Sigmoid colon (tissue), 7 donors: ENCODE data around the gene PRKCI. TPM values are rescaled to one million over a fixed set of nuclear protein-coding genes. Genes with fewer than 3 reads are reported as not detected.

Source experiments
- DNase-seq: peaks from one replicate; pipeline ENCODE4 v3.0.0-alpha.2; 2019
- H3K27ac ChIP-seq, 4 donors: fragments of 200-600 bp; sonication (generic); one replicate each; pipeline ENCODE4 v1.5.1; 2016 to 2019; ENCODE audit warnings: mild to moderate bottlenecking in 1 of 4
- H3K27me3 ChIP-seq, 3 donors: fragments of 200-600 bp; sonication (generic); one replicate each; pipeline ENCODE4 v1.5.1; 2019; ENCODE audit warnings: mild to moderate bottlenecking in 1 of 3
- H3K36me3 ChIP-seq, 4 donors: fragments of 200-600 bp; sonication (generic); one replicate each; pipeline ENCODE4 v1.5.1; 2016 to 2019
- H3K4me1 ChIP-seq, 4 donors: fragments of 200-600 bp; sonication (generic); one replicate each; pipeline ENCODE4 v1.5.1; 2017 to 2019
- H3K4me3 ChIP-seq, 4 donors: fragments of 200-600 bp; sonication (generic); one replicate each; pipeline ENCODE4 v1.5.1; 2017 to 2019; ENCODE audit warnings: mild to moderate bottlenecking in 2 of 4, moderate library complexity in 1 of 4
- H3K9me3 ChIP-seq, 4 donors: fragments of 200-600 bp in 3 of 4; sonication (generic) in 3 of 4; one replicate each; pipeline versions ENCODE4 v1.5.1 to v1.6.1; 2013 to 2019
- EP300 ChIP-seq, 4 donors: sonication (generic); formaldehyde crosslinking; IDR thresholded peaks; one replicate each; pipeline ENCODE4 v1.6.1; 2017; ENCODE audit warnings: antibody characterized with exemption in 4 of 4
- POLR2A ChIP-seq, 2 donors: fragments of 450-650 bp; IDR thresholded peaks; one replicate each; pipeline ENCODE4 v1.6.1; 2016; ENCODE audit warnings: antibody characterized with exemption in 2 of 2, mild to moderate bottlenecking in 2 of 2, moderate library complexity in 2 of 2
- POLR2AphosphoS5 ChIP-seq, 4 donors: sonication (generic); formaldehyde crosslinking; IDR thresholded peaks; one replicate each; pipeline ENCODE4 v1.6.1; 2017; ENCODE audit warnings: antibody characterized with exemption in 4 of 4
- WGBS, 2 donors: extraction: QIAGEN DNeasy Blood & Tissue Kit; methylation state at CpG; one replicate each; pipeline ENCODE4 v1.1.7; 2013; 5-methylcytosine and 5-hydroxymethylcytosine counted together
- intact Hi-C: fragments of 100-400 bp; cut with DNase I; formaldehyde crosslinking; loops from one replicate; pipeline ENCODE4 v1.15.1; 2023
- polyA plus RNA-seq, 3 donors: library from polyadenylated mRNA; stranded (reverse); fragments of 200-250 nt; gene quantifications; one replicate each; pipeline ENCODE4 v1.2.3, GENCODE V29; 2013
- total RNA-seq, 4 donors: library from RNA; depleted of rRNA; stranded (reverse); fragments of >200 nt; gene quantifications; one replicate each; pipeline ENCODE4 v1.1.0, GENCODE V29; 2016
- TF ChIP-seq, protein P1 (sequence below), 4 experiments: fragments of 450-650 bp in 3 of 4; fragments of 200-600 bp in 1 of 4; IDR thresholded peaks; one replicate each; pipeline ENCODE4 v1.5.1; 2016 to 2019; ENCODE audit warnings: antibody characterized with exemption in 4 of 4, mild to moderate bottlenecking in 3 of 4, moderate library complexity in 2 of 4
- donor health status: healthy with polysubstance abuse.
- donor health status: Bipolar disorder and iron deficiency.
- donor health status: healthy.

PRKCI gene
- total and polyA plus RNA-seq, 7 donors: 11.8 to 33.2 (median 23.9) TPM

DNA sequence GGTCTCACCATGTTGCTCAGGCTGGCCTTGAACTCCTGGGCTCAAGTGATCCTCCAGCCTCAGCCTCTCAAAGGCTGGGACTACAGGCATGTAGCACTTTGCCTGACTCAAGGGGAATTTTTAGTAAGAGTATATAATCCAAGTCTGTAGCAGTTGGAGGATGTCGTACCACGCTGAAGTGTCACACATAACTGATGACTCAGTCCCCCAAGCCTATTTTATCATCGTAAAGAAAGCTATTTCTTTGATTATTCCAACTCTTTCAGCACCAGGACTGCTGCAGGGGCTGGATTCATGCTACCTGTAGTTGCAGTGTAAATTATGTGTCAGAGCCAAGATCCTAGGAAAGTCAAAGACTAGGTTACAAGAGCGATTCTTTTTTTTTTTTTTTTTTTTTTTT lies 1.4 kb upstream of the PRKCI start:
- intact Hi-C loops: no loop called here
- 89 to 93% methylated on average over 4 of the region's 4 CpGs for WGBS, 2 donors
- H3K27ac ChIP-seq: no peak overlapping the region
- H3K4me3 ChIP-seq: no peak overlapping the region
- H3K9me3 ChIP-seq: peaks cover 0 to 1% (median 0%) of the 10 kb centered on the region in 4 donors
- H3K4me1 ChIP-seq: peaks cover 0 to 14% (median 6%) of the 10 kb centered on the region in 4 donors
- H3K27me3 ChIP-seq: no peaks in the 10 kb centered on the region
- no peaks in the 10 kb centered on the region for H3K36me3 ChIP-seq
- DNase-seq: no peak
- TF ChIP-seq POLR2A (IDR thresholded peaks at IDR 0.05) (no peak), POLR2AphosphoS5 (IDR thresholded peaks at IDR 0.05) (no peak), EP300 (IDR thresholded peaks at IDR 0.05) (no peak)
- TF ChIP-seq, protein P1, sequence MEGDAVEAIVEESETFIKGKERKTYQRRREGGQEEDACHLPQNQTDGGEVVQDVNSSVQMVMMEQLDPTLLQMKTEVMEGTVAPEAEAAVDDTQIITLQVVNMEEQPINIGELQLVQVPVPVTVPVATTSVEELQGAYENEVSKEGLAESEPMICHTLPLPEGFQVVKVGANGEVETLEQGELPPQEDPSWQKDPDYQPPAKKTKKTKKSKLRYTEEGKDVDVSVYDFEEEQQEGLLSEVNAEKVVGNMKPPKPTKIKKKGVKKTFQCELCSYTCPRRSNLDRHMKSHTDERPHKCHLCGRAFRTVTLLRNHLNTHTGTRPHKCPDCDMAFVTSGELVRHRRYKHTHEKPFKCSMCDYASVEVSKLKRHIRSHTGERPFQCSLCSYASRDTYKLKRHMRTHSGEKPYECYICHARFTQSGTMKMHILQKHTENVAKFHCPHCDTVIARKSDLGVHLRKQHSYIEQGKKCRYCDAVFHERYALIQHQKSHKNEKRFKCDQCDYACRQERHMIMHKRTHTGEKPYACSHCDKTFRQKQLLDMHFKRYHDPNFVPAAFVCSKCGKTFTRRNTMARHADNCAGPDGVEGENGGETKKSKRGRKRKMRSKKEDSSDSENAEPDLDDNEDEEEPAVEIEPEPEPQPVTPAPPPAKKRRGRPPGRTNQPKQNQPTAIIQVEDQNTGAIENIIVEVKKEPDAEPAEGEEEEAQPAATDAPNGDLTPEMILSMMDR (IDR thresholded peaks at IDR 0.05): no peak

DNA sequence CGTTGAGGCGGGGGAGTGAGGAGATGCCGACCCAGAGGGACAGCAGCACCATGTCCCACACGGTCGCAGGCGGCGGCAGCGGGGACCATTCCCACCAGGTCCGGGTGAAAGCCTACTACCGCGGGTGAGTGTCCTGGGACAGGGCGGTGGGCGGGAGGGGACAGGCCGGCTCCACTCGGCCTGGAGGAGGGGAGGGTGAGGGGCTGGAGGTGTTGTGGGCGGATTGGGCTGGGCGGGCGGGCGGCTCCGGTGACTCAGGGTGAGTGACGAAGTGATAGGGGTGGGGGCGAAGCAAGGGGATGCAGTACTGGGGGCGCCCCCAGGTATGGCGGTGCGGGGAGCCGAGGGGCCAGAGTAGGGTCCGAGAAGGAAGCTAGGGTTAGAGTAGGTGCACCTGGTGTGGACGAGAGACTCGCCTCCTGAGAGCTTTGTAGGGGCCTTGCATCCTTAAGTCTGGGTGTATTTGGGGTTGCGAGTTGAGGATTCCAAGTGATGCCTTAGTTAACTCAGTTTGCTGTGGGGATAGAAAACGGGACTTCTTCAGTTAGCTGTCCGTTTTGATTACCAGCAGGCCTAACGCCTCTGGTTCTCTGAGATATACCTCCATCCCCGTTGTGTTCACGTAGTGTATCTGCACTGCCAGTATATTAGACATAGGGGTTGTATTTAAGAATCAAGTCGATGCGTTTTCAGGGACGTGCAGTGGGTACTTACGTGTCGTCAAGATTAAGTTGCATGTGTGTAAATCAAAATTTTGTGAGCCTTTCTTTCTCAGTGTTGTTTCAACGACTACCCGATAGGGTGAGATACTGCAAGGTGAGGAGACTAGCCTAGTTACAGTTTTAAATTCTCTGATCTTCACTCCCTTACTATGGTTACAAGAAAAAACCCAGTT lies 670 bp downstream of the PRKCI start:
- Histone ChIP-seq H3K27me3 (no peaks in the 10 kb centered on the region), H3K4me1 (peaks cover 0 to 31% (median 14%) of the 10 kb centered on the region in 4 donors), H3K36me3 (no peaks in the 10 kb centered on the region), H3K27ac (peak overlapping the region; percentile 90 to 94 (median 91)), H3K9me3 (peaks cover 0 to 1% (median 0%) of the 10 kb centered on the region in 4 donors), H3K4me3 (peak overlapping the region; percentile 83 to 99 (median 90))
- WGBS, 2 donors: 1% methylated on average over 42 of the region's 42 CpGs
- peak; percentile 68 for DNase-seq
- intact Hi-C loops: loop anchor here (2.0 kb wide), 2 partner anchors 42 to 134 kb away; partner anchors contain the start of genes PHC3 and SKIL
- TF ChIP-seq, protein P1 (IDR thresholded peaks at IDR 0.05): peak in 1 of 4 experiments; percentile 4
- TF ChIP-seq POLR2AphosphoS5 (IDR thresholded peaks at IDR 0.05): no peak
- TF ChIP-seq EP300 (IDR thresholded peaks at IDR 0.05): no peak

DNA sequence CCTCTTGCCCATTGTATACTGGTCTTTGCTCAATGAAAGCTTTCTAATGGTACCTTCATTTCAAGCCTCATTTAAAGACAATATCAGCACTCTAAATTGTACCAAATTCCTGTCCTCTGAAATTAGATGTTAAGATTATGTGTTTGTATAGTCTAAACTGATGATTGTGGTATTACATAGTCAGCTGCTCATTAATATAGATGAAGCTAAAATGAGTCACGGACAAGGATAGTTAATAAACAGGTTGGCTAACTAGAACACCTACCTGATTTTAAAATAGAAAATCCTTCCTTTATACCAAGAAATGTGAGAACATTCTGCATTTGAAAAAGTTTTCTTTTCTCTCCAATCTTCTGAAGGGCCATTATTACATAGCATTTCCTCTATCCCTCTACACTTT lies 2.9 kb downstream of the PRKCI start:
- TF ChIP-seq POLR2A (IDR thresholded peaks at IDR 0.05) (no peak), EP300 (IDR thresholded peaks at IDR 0.05) (no peak), POLR2AphosphoS5 (IDR thresholded peaks at IDR 0.05) (no peak)
- TF ChIP-seq, protein P1 (IDR thresholded peaks at IDR 0.05): no peak
- H3K27me3 ChIP-seq: no peaks in the 10 kb centered on the region
- peaks cover 0 to 35% (median 17%) of the 10 kb centered on the region in 4 donors for H3K4me1 ChIP-seq
- H3K36me3 ChIP-seq: no peaks in the 10 kb centered on the region
- intact Hi-C loops: no loop called here
- 88 to 93% methylated on average over 1 of the region's 1 CpG for WGBS, 2 donors
- no peak overlapping the region for H3K4me3 ChIP-seq
- peak overlapping the region in 1 of 4 donors; percentile 56 for H3K27ac ChIP-seq
- no peaks in the 10 kb centered on the region for H3K9me3 ChIP-seq
- no peak for DNase-seq

DNA sequence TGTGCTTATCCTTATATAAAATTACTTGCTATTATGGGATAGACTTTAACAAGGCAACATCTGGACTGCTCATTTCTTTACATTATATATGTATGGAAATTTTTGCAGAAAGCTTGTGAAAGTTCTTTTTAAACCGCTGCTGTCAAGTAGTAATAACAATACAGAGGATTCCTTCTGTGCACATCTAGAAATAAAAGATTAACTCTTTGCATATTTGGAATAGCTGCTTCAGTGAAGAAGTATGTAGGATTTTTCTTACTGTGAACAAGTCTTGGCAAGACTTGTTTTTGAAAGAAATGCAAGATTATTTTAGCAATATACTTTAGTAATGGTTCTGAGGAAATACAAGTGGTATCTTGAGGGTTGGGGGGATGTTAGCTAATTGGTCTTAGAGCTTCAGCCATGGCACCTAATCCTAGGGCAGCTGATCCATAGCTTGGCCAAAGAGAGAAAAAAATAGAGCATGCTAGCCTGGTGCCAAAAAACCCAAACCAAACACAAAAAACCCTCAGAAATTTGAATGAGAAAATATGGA lies 4.3 kb downstream of the PRKCI start:
- Histone ChIP-seq H3K27me3 (no peaks in the 10 kb centered on the region), H3K36me3 (no peaks in the 10 kb centered on the region), H3K27ac (peak overlapping the region in 1 of 4 donors; percentile 56), H3K4me1 (peaks cover 0 to 35% (median 17%) of the 10 kb centered on the region in 4 donors), H3K4me3 (no peak overlapping the region), H3K9me3 (no peaks in the 10 kb centered on the region)
- DNase-seq: no peak
- intact Hi-C loops: no loop called here
- 81 to 85% methylated on average over 1 of the region's 1 CpG for WGBS, 2 donors
- TF ChIP-seq, protein P1 (IDR thresholded peaks at IDR 0.05): no peak
- TF ChIP-seq POLR2A (IDR thresholded peaks at IDR 0.05): no peak
- no peak for TF ChIP-seq POLR2AphosphoS5 (IDR thresholded peaks at IDR 0.05)
- no peak for TF ChIP-seq EP300 (IDR thresholded peaks at IDR 0.05)
